Ishikawa (cell line): Measurements from ENCODE around the gene TACC2.

ENCODE experiments used
- CREB1 ChIP-seq: IDR thresholded peaks from 2 replicates; pipeline ENCODE4 v1.6.1; 2012; ENCODE audit warnings: low read depth
- EGR1 ChIP-seq: IDR thresholded peaks from 2 replicates; pipeline ENCODE4 v1.6.1; 2012
- FOXM1 ChIP-seq: IDR thresholded peaks from 2 replicates; pipeline ENCODE4 v1.6.1; 2012; ENCODE audit warnings: low read depth, borderline replicate concordance
- NFIC ChIP-seq: IDR thresholded peaks from 2 replicates; pipeline ENCODE4 v1.6.1; 2012
- REST ChIP-seq: IDR thresholded peaks from 2 replicates; pipeline ENCODE4 v1.6.1; 2012; ENCODE audit warnings: low read depth, mild to moderate bottlenecking
- TAF1 ChIP-seq: IDR thresholded peaks from 2 replicates; pipeline ENCODE4 v1.6.1; 2012; ENCODE audit warnings: low read depth, mild to moderate bottlenecking
- TEAD4 ChIP-seq: IDR thresholded peaks from 2 replicates; pipeline ENCODE4 v1.6.1; 2012
- YY1 ChIP-seq: IDR thresholded peaks from 2 replicates; pipeline ENCODE4 v1.6.1; 2012; ENCODE audit warnings: low read depth

DNA sequence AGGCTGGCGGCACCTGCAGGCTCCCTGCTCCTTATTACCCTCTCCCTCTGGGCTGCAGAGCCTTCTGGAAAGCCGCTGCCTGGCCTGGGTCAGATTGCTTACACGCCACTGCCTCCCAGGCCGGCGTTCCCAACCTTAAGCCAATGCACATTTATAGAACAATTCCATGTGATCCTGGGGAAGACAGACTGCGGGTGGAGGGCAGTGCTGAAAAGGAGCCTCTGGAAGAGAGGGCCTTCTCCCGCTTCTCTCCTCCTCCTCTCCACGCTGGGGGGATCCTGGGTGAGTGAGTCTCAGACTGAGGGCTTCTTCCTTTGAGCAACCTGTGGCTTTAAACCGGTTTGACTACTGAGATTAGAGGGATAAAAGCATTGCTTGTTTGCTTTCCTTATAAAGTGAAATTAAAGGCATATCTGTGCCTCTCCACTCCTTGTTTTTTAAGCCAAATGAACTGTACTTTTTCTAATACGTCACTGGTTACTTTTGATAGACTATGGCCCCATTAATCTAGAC is 5.5 kb downstream of the TACC2 start:
- TF ChIP-seq NFIC (no peak), REST (no peak), YY1 (no peak), TAF1 (no peak), EGR1 (no peak), FOXM1 (no peak), TEAD4 (no peak), CREB1 (no peak)
